T-cell (primary cell): ENCODE results near the gene CRYBB1. TPM values are rescaled to one million over a fixed set of nuclear protein-coding genes. Genes with fewer than 3 reads are reported as not detected.

Source experiments
- ATAC-seq, 4 experiments: fragments of 200-7000 bp in 3 of 4; fragments of 150-1000 bp in 1 of 4; cut with Tn5 transposase; replicated peaks in 1 of 4; 1 replicate in 3 of 4; 2 replicates in 1 of 4; pipeline ENCODE4 v1.10.0; 2021; ENCODE audit warnings: moderate library complexity in 3 of 4, mild to moderate bottlenecking in 2 of 4, moderate number of reproducible peaks in 1 of 4
- CTCF ChIA-PET, 2 donors: fragments of 300-600 bp; sonication (Branson Sonifier 250); formaldehyde crosslinking; loops; one replicate each; lab custom pipeline; 2022; ENCODE audit warnings: antibody characterized with exemption in 2 of 2; lab: Charles Lee
- POLR2A ChIA-PET, 2 donors: fragments of 300-600 bp; sonication (Branson Sonifier 250); formaldehyde crosslinking; loops; one replicate each; lab custom pipeline; 2022; ENCODE audit warnings: antibody characterized with exemption in 2 of 2; lab: Charles Lee
- DNase-seq, 35 experiments: peaks; one replicate each; pipeline versions ENCODE4 v3.0.0 to v3.0.0-alpha.2; 2013 to 2023
- H3K27ac ChIP-seq: one replicate; pipeline ENCODE4 v1.5.1; 2013; ENCODE audit warnings: low read length
- H3K27me3 ChIP-seq, 2 experiments: replicated peaks in 1 of 2; 1 replicate in 1 of 2; 2 replicates in 1 of 2; pipeline versions ENCODE4 v1.6.1 to v1.7.0; 2013; ENCODE audit warnings: low read length in 1 of 2, mixed read lengths in 1 of 2; ENCODE audit not compliant: control insufficient read depth in 2 of 2, insufficient read depth in 2 of 2; ENCODE audit errors: extremely low read depth in 1 of 2
- H3K36me3 ChIP-seq, 2 donors: 1 replicate in 1 of 2; 2 replicates in 1 of 2; pipeline versions ENCODE4 v1.6.1 to v1.7.0; 2013; ENCODE audit warnings: low read length in 1 of 2; ENCODE audit not compliant: control insufficient read depth in 2 of 2, insufficient read depth in 1 of 2; ENCODE audit errors: extremely low read depth in 1 of 2
- H3K4me1 ChIP-seq, 2 experiments: 1 replicate in 1 of 2; 2 replicates in 1 of 2; pipeline versions ENCODE4 v1.6.1 to v1.7.0; 2013; ENCODE audit warnings: low read length in 2 of 2, mixed read lengths in 1 of 2; ENCODE audit not compliant: insufficient read depth in 2 of 2, control insufficient read depth in 1 of 2; ENCODE audit errors: extremely low read depth in 1 of 2
- H3K4me3 ChIP-seq, 2 donors: 1 replicate in 1 of 2; 2 replicates in 1 of 2; pipeline versions ENCODE4 v1.5.1 to v1.7.0; 2013; ENCODE audit warnings: mild to moderate bottlenecking in 2 of 2, low read length in 1 of 2, moderate library complexity in 1 of 2; ENCODE audit not compliant: control insufficient read depth in 1 of 2; ENCODE audit errors: extremely low read depth in 1 of 2
- H3K9me3 ChIP-seq: 2 replicates; pipeline ENCODE4 v1.7.0; 2013
- H3K27ac Mint-ChIP-seq, 2 donors: one replicate each; pipeline ENCODE4 v1.8.0; 2020 to 2021; ENCODE audit warnings: mild to moderate bottlenecking in 2 of 2, mixed read lengths in 2 of 2
- H3K27me3 Mint-ChIP-seq, 2 donors: one replicate each; pipeline ENCODE4 v1.8.0; 2021 to 2022; ENCODE audit warnings: mixed read lengths in 2 of 2
- H3K36me3 Mint-ChIP-seq: one replicate; pipeline ENCODE4 v1.8.0; 2021; ENCODE audit warnings: mixed read lengths
- H3K4me1 Mint-ChIP-seq, 3 donors: one replicate each; pipeline ENCODE4 v1.8.0; 2020 to 2022; ENCODE audit warnings: mixed read lengths in 3 of 3, mild to moderate bottlenecking in 1 of 3
- H3K4me3 Mint-ChIP-seq, 3 donors: one replicate each; pipeline ENCODE4 v1.8.0; 2020 to 2022; ENCODE audit warnings: mild to moderate bottlenecking in 3 of 3, mixed read lengths in 3 of 3, moderate library complexity in 3 of 3
- H3K9me3 Mint-ChIP-seq, 3 donors: one replicate each; pipeline ENCODE4 v1.8.0; 2020 to 2022; ENCODE audit warnings: mixed read lengths in 3 of 3
- WGBS: methylation state at CpG from one replicate; pipeline ENCODE4 v1.1.5; 2013; ENCODE audit warnings: missing lambda C conversion rate; ENCODE audit not compliant: insufficient coverage; 5-methylcytosine and 5-hydroxymethylcytosine counted together
- total RNA-seq, 35 experiments: library from RNA in 6 of 35; stranded (reverse) in 6 of 35; fragments of 120-200 nt in 1 of 35; gene quantifications; one replicate each; pipeline versions ENCODE4 v1.2.1 to v1.2.4 and lab custom pipeline; 2013 to 2026

The CRYBB1 gene
- total RNA-seq, 5 donors from 2014 or later (not counting 1 experiment from before 2014, with no cell fraction given), result not detected

GRCh38 chr22:26597480-26597879, 20.3 kb downstream of the CRYBB1 start:
- CTCF ChIA-PET, result interaction anchor here in 1 of 2 donors (1.4 to 1.6 kb wide), 2 partner anchors 13 to 46 kb away, joined by 4 to 8 read pairs; no protein-coding TSS in a partner anchor
- POLR2A ChIA-PET, result no interaction called here
- Histone ChIP-seq H3K9me3 (no peaks in the 10 kb centered on the region), H3K4me1 (peaks cover 11 to 68% of the 10 kb centered on the region in 2 experiments), H3K36me3 (no peaks in the 10 kb centered on the region), H3K27ac (peak overlapping the region; percentile 36), H3K4me3 (no peak overlapping the region), H3K27me3 (no peaks in the 10 kb centered on the region)
- WGBS, result no CpG with 5 or more reads among the region's 4 CpGs
- Mint-ChIP-seq H3K9me3 (no peaks in the 10 kb centered on the region), H3K27me3 (no peaks in the 10 kb centered on the region), H3K4me1 (peaks cover 42 to 48% (median 42%) of the 10 kb centered on the region in 3 donors), H3K4me3 (peak overlapping the region in 1 of 3 donors; percentile 16), H3K36me3 (no peaks in the 10 kb centered on the region), H3K27ac (peak overlapping the region; percentile 72 to 75)
- ATAC-seq, result no peak
- DNase-seq, result no peak

DNA sequence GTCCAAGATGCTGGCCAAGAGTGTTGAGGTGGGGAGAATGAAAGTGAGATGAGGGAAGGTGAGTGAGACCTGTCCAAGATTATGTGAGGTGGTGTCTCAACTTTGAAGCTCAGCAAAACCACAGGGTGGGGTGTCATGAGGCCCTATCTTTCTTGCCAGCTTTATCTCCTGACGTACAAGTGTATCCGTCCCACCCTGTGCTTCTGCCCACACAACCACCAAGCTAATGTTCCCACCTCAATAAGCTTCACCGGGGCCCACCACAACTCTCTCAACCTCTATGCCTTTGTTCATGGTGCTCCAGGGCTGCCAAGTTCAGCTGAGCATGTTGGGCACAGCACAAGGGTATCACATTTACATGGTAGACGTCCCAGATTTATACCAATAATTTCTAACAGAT, 20.8 kb downstream of the CRYBB1 start:
- WGBS, result 41% methylated on average over 4 of the region's 4 CpGs
- Histone ChIP-seq H3K27me3 (no peaks in the 10 kb centered on the region), H3K36me3 (no peaks in the 10 kb centered on the region), H3K4me3 (no peak overlapping the region), H3K9me3 (no peaks in the 10 kb centered on the region), H3K4me1 (peaks cover 15 to 72% of the 10 kb centered on the region in 2 experiments), H3K27ac (peak overlapping the region; percentile 36)
- H3K4me3 Mint-ChIP-seq, result peak overlapping the region in 1 of 3 donors; percentile 16
- no peaks in the 10 kb centered on the region for H3K27me3 Mint-ChIP-seq
- no peaks in the 10 kb centered on the region for H3K36me3 Mint-ChIP-seq
- ATAC-seq (peak; percentile 32 to 81 (median 48)), DNase-seq (peak in 33 of 35 experiments; percentile 8 to 78 (median 48))
- POLR2A ChIA-PET, result interaction anchor here in 1 of 2 donors (1.0 kb wide), 1 partner anchor 45 kb away, joined by 4 read pairs; no protein-coding TSS in a partner anchor
- CTCF ChIA-PET, result interaction anchor here in 1 of 2 donors (0.7 to 1.6 kb wide), 3 partner anchors 8 to 46 kb away, joined by 3 to 8 read pairs (median 4); no protein-coding TSS in a partner anchor
- no peaks in the 10 kb centered on the region for H3K9me3 Mint-ChIP-seq
- H3K4me1 Mint-ChIP-seq, result peaks cover 46 to 52% (median 46%) of the 10 kb centered on the region in 3 donors
- peak overlapping the region; percentile 72 to 75 for H3K27ac Mint-ChIP-seq

DNA sequence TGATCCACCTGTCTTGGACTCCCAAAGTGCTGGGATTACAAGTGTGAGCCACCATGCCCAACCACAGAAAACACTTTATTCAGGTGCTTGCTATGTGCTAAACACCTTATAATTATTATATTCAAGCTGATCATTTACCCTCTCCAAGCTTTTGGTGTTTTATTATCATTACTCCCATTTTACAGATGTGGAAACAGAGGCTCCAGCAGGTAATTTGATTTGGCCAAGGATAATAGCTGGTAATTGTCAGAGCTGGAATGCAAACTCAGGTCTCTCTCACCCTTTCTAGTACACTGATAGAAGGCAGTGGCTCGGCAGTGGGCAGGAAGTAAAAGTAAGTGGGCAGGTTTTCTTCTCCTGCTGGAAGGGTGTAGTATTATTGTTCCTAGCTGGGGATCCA, 24.1 kb downstream of the CRYBB1 start:
- peaks cover 46 to 65% (median 56%) of the 10 kb centered on the region in 3 donors for H3K4me1 Mint-ChIP-seq
- Histone ChIP-seq H3K4me1 (peaks cover 20 to 82% of the 10 kb centered on the region in 2 experiments), H3K27ac (peak overlapping the region; percentile 8), H3K4me3 (no peak overlapping the region), H3K9me3 (no peaks in the 10 kb centered on the region), H3K36me3 (no peaks in the 10 kb centered on the region), H3K27me3 (no peaks in the 10 kb centered on the region)
- no peaks in the 10 kb centered on the region for H3K9me3 Mint-ChIP-seq
- no peaks in the 10 kb centered on the region for H3K27me3 Mint-ChIP-seq
- no CpG with 5 or more reads among the region's 1 CpG for WGBS
- DNase-seq (no peak), ATAC-seq (no peak)
- H3K27ac Mint-ChIP-seq, result peak overlapping the region; percentile 69 to 83
- ChIA-PET CTCF (no interaction called here), POLR2A (no interaction called here)
- no peak overlapping the region for H3K4me3 Mint-ChIP-seq
- H3K36me3 Mint-ChIP-seq, result no peaks in the 10 kb centered on the region

GRCh38 chr22:26592421-26592891, 25.4 kb downstream of the CRYBB1 start:
- H3K27me3 ChIP-seq, result no peaks in the 10 kb centered on the region
- peaks cover 22 to 75% of the 10 kb centered on the region in 2 experiments for H3K4me1 ChIP-seq
- DNase-seq (peak; percentile 25 to 76 (median 51)), ATAC-seq (peak in 3 of 4 experiments; percentile 28 to 55 (median 47))
- no peaks in the 10 kb centered on the region for H3K36me3 ChIP-seq
- Mint-ChIP-seq H3K36me3 (no peaks in the 10 kb centered on the region), H3K4me1 (peaks cover 47 to 68% (median 64%) of the 10 kb centered on the region in 3 donors), H3K9me3 (no peaks in the 10 kb centered on the region), H3K27ac (peak overlapping the region; percentile 84 to 87), H3K4me3 (peak overlapping the region; percentile 13 to 63 (median 29)), H3K27me3 (no peaks in the 10 kb centered on the region)
- ChIA-PET POLR2A (no interaction called here), CTCF (interaction anchor here (0.5 to 0.6 kb wide), 2 partner anchors 14 to 51 kb away, joined by 3 to 4 read pairs; no protein-coding TSS in a partner anchor)
- no peaks in the 10 kb centered on the region for H3K9me3 ChIP-seq
- H3K4me3 ChIP-seq, result no peak overlapping the region
- H3K27ac ChIP-seq, result peak overlapping the region; percentile 77
- 3% methylated on average over 3 of the region's 4 CpGs for WGBS

DNA sequence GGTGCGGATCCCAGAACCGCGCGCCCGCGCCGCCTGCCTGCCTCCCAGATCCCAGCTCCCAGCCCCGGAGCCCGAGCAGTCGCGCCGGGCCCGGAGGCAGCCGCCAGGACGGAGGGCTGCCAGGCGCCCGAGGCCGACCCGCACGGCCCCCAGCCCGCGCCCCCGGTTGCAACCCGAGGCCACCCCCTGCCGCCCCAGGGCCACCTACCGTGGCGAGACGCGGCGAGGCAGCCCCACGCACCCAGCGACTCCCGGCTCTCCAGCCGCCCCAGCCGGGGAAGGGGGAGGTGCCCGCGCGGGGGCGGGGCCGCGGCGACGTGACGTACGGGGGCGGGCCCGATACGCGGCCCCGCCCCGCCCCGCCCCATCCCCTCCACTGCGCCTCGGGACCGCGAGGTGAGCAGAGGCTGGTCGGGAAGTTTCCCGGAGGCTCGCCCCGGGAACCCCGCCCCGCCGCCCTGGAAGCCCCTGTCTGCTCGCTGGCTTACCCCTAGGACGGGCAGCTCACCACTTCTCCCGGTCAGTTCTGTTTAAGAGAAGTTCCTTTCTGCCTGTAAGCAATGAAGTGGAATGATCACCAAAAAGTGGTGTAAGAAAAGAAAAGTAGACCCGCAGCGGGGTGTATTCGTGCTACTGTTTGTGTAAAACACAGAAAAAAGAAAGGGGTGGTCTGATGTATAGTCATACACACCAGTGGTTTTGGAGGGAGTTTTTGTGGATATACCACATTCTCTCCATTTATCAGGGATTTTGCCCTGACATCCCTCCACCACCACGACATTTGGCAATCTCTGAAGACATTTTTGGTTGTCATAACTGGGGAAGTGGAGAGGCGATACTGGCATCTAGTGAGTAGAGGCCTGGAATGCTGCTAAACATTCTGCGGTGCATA, 27.7 kb downstream of the CRYBB1 start, which contains the start of gene TPST2:
TSS of gene TPST2 (minus strand) at position 288 of the 892 bp plus-strand sequence. CDS start 48,502 bp downstream, outside the sequence.
- H3K4me1 Mint-ChIP-seq, result peaks cover 63 to 81% (median 72%) of the 10 kb centered on the region in 3 donors
- ATAC-seq (peak; percentile 82 to 90 (median 86)), DNase-seq (peak; percentile 47 to 91 (median 70))
- Histone ChIP-seq H3K36me3 (peaks cover 0 to 3% of the 10 kb centered on the region in 2 donors), H3K4me1 (peaks cover 31 to 80% of the 10 kb centered on the region in 2 experiments), H3K9me3 (no peaks in the 10 kb centered on the region), H3K4me3 (peak within 1 kb of the TSS; percentile 76 to 82), H3K27me3 (no peaks in the 10 kb centered on the region), H3K27ac (peak within 1 kb of the TSS; percentile 66)
- under 1% methylated on average over 43 of the region's 72 CpGs for WGBS
- POLR2A ChIA-PET, result no interaction called here
- H3K36me3 Mint-ChIP-seq, result no peaks in the 10 kb centered on the region
- H3K27ac Mint-ChIP-seq, result peak within 1 kb of the TSS; percentile 89 to 93
- CTCF ChIA-PET, result no interaction called here
- peak within 1 kb of the TSS; percentile 84 to 96 (median 93) for H3K4me3 Mint-ChIP-seq
- no peaks in the 10 kb centered on the region for H3K9me3 Mint-ChIP-seq
- H3K27me3 Mint-ChIP-seq, result no peaks in the 10 kb centered on the region

- WGBS, result under 1% methylated on average over 34 of the region's 44 CpGs
- peak overlapping the region; percentile 74 to 82 for H3K4me3 ChIP-seq
- peak in 19 of 35 experiments; percentile 10 to 52 (median 20) for DNase-seq
- H3K27me3 ChIP-seq, result no peaks in the 10 kb centered on the region
- Mint-ChIP-seq H3K9me3 (no peaks in the 10 kb centered on the region), H3K27ac (peak overlapping the region; percentile 82 to 89), H3K4me1 (peaks cover 69 to 83% (median 74%) of the 10 kb centered on the region in 3 donors), H3K4me3 (peak overlapping the region; percentile 83 to 93 (median 86)), H3K27me3 (no peaks in the 10 kb centered on the region), H3K36me3 (no peaks in the 10 kb centered on the region)
- ChIA-PET POLR2A (interaction anchor here in 1 of 2 donors (0.6 kb wide), 1 partner anchor 99 kb away, joined by 4 read pairs; no protein-coding TSS in a partner anchor), CTCF (no interaction called here)
- H3K9me3 ChIP-seq, result no peaks in the 10 kb centered on the region
- ATAC-seq, result peak; percentile 16 to 44 (median 24)
- H3K27ac ChIP-seq, result peak overlapping the region; percentile 59
- H3K36me3 ChIP-seq, result peaks cover 0 to 3% of the 10 kb centered on the region in 2 donors
- peaks cover 31 to 82% of the 10 kb centered on the region in 2 experiments for H3K4me1 ChIP-seq
Measured at GRCh38 chr22:26589367-26589844, 28.4 kb downstream of the CRYBB1 start.
